Measurements from ENCODE around the gene GRID2.

DNA sequence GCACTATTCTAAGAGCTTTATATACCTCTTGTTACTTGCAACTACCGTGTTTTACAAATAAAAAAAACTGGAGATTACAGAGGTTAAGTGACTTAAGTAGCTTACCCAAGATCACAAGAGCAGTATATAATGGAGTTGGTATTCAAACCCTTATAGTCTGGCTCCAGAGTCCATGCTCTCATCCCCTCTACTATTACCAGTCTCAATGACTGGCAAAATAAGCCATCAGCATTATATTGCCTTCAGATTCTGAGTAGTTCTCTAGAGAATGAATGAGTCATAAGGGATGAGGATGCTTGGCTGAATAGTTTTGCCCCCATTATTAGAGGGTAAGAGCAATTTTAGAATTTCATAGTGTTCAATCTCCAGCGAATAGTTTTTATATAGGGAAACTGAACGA is 1354.7 kb downstream of the GRID2 start:
- TF ChIP-seq CTCF (conservative IDR thresholded peaks at IDR 0.05): no peak
- no peak for TF ChIP-seq ZFX (IDR thresholded peaks at IDR 0.05)
